HEK293 (cell line): ENCODE results near the gene CEBPB.

Experiments used
- CTCF ChIA-PET: fragments of 350-600 bp; formaldehyde crosslinking; extraction: SDS; loops from one replicate; lab custom pipeline; 2021; ENCODE audit warnings: antibody characterized with exemption; lab: Yijun Ruan, JAX
- POLR2A ChIA-PET: fragments of 300-600 bp; formaldehyde crosslinking; extraction: SDS; loops from one replicate; lab custom pipeline; 2020; ENCODE audit warnings: antibody characterized with exemption, inconsistent platforms; lab: Yijun Ruan, JAX
- H3K27ac ChIP-seq: fragments of 200-500 bp; sonication (Bioruptor generic); 2 replicates; pipeline ENCODE4 v1.5.1; 2014; ENCODE audit warnings: low read depth, low read length, control low read depth, inconsistent platforms; ENCODE audit errors: extremely low read depth
- H3K36me3 ChIP-seq, 2 experiments: fragments of 200-500 bp in 1 of 2; sonication (Bioruptor generic) in 1 of 2; 1 replicate in 1 of 2; 2 replicates in 1 of 2; pipeline ENCODE4 v1.5.1; 2014 to 2017; ENCODE audit warnings: inconsistent platforms in 2 of 2, low read length in 2 of 2; ENCODE audit not compliant: control insufficient read depth in 2 of 2, insufficient read depth in 1 of 2
- H3K4me1 ChIP-seq: fragments of 200-500 bp; sonication (Bioruptor generic); 2 replicates; pipeline ENCODE4 v1.5.1; 2014; ENCODE audit warnings: mild to moderate bottlenecking, low read length, inconsistent platforms; ENCODE audit not compliant: control insufficient read depth, insufficient read depth
- H3K4me3 ChIP-seq: 2 replicates; pipeline ENCODE4 v1.5.1; 2011; ENCODE audit warnings: low read depth, mild to moderate bottlenecking, control low read depth, low read length, moderate library complexity
- H3K9me3 ChIP-seq: fragments of 200-500 bp; sonication (Bioruptor generic); 2 replicates; pipeline ENCODE4 v1.5.1; 2014; ENCODE audit warnings: low read depth, low read length, inconsistent platforms; ENCODE audit not compliant: control insufficient read depth, insufficient read depth
- GLIS2 ChIP-seq: fragments of 450-650 bp; formaldehyde crosslinking; IDR thresholded peaks from 2 replicates; pipeline ENCODE4 v1.5.1; 2016; ENCODE audit warnings: missing biosample characterization, missing genetic modification characterization
- KLF1 ChIP-seq: fragments of 450-650 bp; formaldehyde crosslinking; IDR thresholded peaks from 2 replicates; pipeline ENCODE4 v1.5.1; 2016; ENCODE audit warnings: missing biosample characterization, missing genetic modification characterization
- KLF16 ChIP-seq: fragments of 450-650 bp; formaldehyde crosslinking; IDR thresholded peaks from 2 replicates; pipeline ENCODE4 v1.5.1; 2017; ENCODE audit warnings: missing biosample characterization, missing genetic modification characterization
- KLF7 ChIP-seq: fragments of 450-650 bp; formaldehyde crosslinking; IDR thresholded peaks from 2 replicates; pipeline ENCODE4 v1.5.1; 2016; ENCODE audit warnings: missing biosample characterization, missing genetic modification characterization, borderline replicate concordance
- KLF8 ChIP-seq: fragments of 450-650 bp; formaldehyde crosslinking; IDR thresholded peaks from 2 replicates; pipeline ENCODE4 v1.5.1; 2016; ENCODE audit warnings: missing biosample characterization, missing genetic modification characterization
- ZBTB1 ChIP-seq: fragments of 450-650 bp; formaldehyde crosslinking; IDR thresholded peaks from 2 replicates; pipeline ENCODE4 v1.5.1; 2016; ENCODE audit warnings: missing biosample characterization, missing genetic modification characterization
- ZNF184 ChIP-seq: fragments of 450-650 bp; IDR thresholded peaks from 2 replicates; pipeline ENCODE4 v1.5.1; 2018; ENCODE audit warnings: missing biosample characterization, mild to moderate bottlenecking, missing genetic modification characterization
- ZNF19 ChIP-seq: fragments of 450-650 bp; formaldehyde crosslinking; IDR thresholded peaks from 2 replicates; pipeline ENCODE4; 2016; ENCODE audit warnings: missing biosample characterization, missing genetic modification characterization, low read depth
- ZNF2 ChIP-seq: fragments of 450-650 bp; formaldehyde crosslinking; IDR thresholded peaks from 2 replicates; pipeline ENCODE4 v1.5.1; 2016; ENCODE audit warnings: missing biosample characterization, missing genetic modification characterization
- ZNF248 ChIP-seq: fragments of 450-650 bp; formaldehyde crosslinking; IDR thresholded peaks from 2 replicates; pipeline ENCODE4 v1.5.1; 2017; ENCODE audit warnings: missing biosample characterization, missing genetic modification characterization
- ZNF274 ChIP-seq, 2 experiments: fragments of 200-500 bp in 1 of 2; fragments of 450-650 bp in 1 of 2; sonication (Bioruptor generic) in 1 of 2; formaldehyde crosslinking in 1 of 2; IDR thresholded peaks; 2 replicates each; pipeline versions ENCODE4 v1.5.1 to v1.6.1; 2014 to 2016; ENCODE audit warnings: borderline replicate concordance in 1 of 2, inconsistent platforms in 1 of 2, low read length in 1 of 2, missing biosample characterization in 1 of 2, missing genetic modification characterization in 1 of 2
- ZNF394 ChIP-seq: fragments of 450-650 bp; formaldehyde crosslinking; IDR thresholded peaks from 2 replicates; pipeline ENCODE4 v1.5.1; 2016; ENCODE audit warnings: missing biosample characterization, missing genetic modification characterization, mild to moderate bottlenecking, moderate library complexity, borderline replicate concordance
- ZNF544 ChIP-seq: fragments of 450-650 bp; formaldehyde crosslinking; IDR thresholded peaks from 2 replicates; pipeline ENCODE4 v1.5.0; 2017; ENCODE audit warnings: missing biosample characterization, missing genetic modification characterization
- ZNF560 ChIP-seq: fragments of 450-650 bp; formaldehyde crosslinking; IDR thresholded peaks from 2 replicates; pipeline ENCODE4 v1.5.1; 2017; ENCODE audit warnings: missing biosample characterization, missing genetic modification characterization, borderline replicate concordance
- ZNF610 ChIP-seq: fragments of 450-650 bp; formaldehyde crosslinking; IDR thresholded peaks from 2 replicates; pipeline ENCODE4 v1.5.1; 2016; ENCODE audit warnings: missing biosample characterization, missing genetic modification characterization, borderline replicate concordance
- ZNF654 ChIP-seq: fragments of 450-650 bp; formaldehyde crosslinking; IDR thresholded peaks from 2 replicates; pipeline ENCODE4 v1.5.1; 2016; ENCODE audit warnings: low read depth, missing biosample characterization, missing genetic modification characterization
- ZNF677 ChIP-seq: fragments of 450-650 bp; IDR thresholded peaks from 2 replicates; pipeline ENCODE4 v1.5.0; 2018; ENCODE audit warnings: missing biosample characterization, mild to moderate bottlenecking, missing genetic modification characterization, moderate library complexity
- TF ChIP-seq, protein P1 (sequence below): fragments of 450-650 bp; IDR thresholded peaks from 2 replicates; pipeline ENCODE4 v1.5.1; 2018; ENCODE audit warnings: missing biosample characterization, missing genetic modification characterization
- TF ChIP-seq, protein P2 (sequence below): IDR thresholded peaks from 2 replicates; pipeline ENCODE4 v1.6.1; 2011; ENCODE audit warnings: mild to moderate bottlenecking, low read depth, low read length, borderline replicate concordance
- TF ChIP-seq, protein P3 (sequence below): fragments of 450-650 bp; formaldehyde crosslinking; optimal IDR thresholded peaks from 2 replicates; pipeline ENCODE3; 2016; ENCODE audit warnings: missing biosample characterization, mild to moderate bottlenecking, missing genetic modification characterization
- TF ChIP-seq, protein P4 (sequence below): fragments of 450-650 bp; formaldehyde crosslinking; IDR thresholded peaks from 2 replicates; pipeline ENCODE4; 2016; ENCODE audit warnings: missing biosample characterization, missing genetic modification characterization

CEBPB gene

DNA sequence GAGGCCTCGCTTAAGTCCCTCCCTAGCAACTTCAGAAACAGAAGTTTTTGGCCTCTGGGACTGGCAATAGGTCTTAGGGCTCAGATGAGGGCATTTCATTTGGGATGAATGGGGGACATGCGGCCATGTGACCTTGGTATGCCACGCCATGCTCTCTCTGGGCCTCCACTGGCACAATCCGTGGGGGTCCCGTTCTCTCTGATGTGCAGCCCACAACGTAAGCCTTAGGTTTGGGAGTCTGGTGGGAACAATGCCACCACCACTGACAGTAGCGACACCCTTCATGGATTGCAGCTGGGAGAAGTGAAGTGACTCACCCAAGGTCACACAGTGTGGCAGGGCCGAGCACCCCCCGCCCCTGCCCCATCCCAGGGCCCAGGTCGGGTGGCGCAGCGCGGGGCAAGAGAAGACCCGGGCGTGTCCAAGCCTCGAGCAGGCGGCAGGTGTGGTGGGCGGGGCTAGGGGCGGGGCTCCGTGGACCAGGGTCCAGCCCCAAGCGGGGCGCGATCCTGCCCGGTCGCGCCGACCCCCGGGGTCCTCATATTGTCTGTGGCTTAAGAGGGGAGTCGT lies 864 bp upstream of the CEBPB start:
- ChIA-PET CTCF (interaction anchor here (0.5 to 6.8 kb wide), 6 partner anchors 11 to 386 kb away, joined by 3 to 106 read pairs (median 4); no protein-coding TSS in a partner anchor), POLR2A (interaction anchor here (0.7 to 1.7 kb wide), 2 partner anchors 145 to 535 kb away, joined by 3 to 4 read pairs; no protein-coding TSS in a partner anchor)
- Histone ChIP-seq H3K4me3 (peak overlapping the region; percentile 61), H3K9me3 (no peaks in the 10 kb centered on the region), H3K36me3 (peaks cover 0 to 6% of the 10 kb centered on the region in 2 experiments; a peak in 1 of 3 replicates), H3K27ac (no peak overlapping the region), H3K4me1 (peaks cover 10% of the 10 kb centered on the region)
- TF ChIP-seq, protein P1, sequence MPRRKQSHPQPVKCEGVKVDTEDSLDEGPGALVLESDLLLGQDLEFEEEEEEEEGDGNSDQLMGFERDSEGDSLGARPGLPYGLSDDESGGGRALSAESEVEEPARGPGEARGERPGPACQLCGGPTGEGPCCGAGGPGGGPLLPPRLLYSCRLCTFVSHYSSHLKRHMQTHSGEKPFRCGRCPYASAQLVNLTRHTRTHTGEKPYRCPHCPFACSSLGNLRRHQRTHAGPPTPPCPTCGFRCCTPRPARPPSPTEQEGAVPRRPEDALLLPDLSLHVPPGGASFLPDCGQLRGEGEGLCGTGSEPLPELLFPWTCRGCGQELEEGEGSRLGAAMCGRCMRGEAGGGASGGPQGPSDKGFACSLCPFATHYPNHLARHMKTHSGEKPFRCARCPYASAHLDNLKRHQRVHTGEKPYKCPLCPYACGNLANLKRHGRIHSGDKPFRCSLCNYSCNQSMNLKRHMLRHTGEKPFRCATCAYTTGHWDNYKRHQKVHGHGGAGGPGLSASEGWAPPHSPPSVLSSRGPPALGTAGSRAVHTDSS (tag by site-specific recombination), result no peak
- TF ChIP-seq KLF8 (tag by site-specific recombination) (peak; percentile 80; the same call in 1 of the 2 replicates), ZNF610 (tag by site-specific recombination) (no peak), ZNF274 (IDR thresholded peaks at IDR 0.05; ENCODE audit: low read length) (no peak), ZNF274 (tag by site-specific recombination; IDR thresholded peaks at IDR 0.05; ENCODE audit: borderline replicate concordance) (no peak), ZNF19 (tag by site-specific recombination) (no peak), GLIS2 (tag by site-specific recombination) (peak; percentile 34), KLF7 (tag by site-specific recombination) (no peak), KLF16 (tag by site-specific recombination) (peak; percentile 10; the same call in 1 of the 2 replicates), ZNF184 (tag by site-specific recombination) (no peak), ZNF544 (tag by site-specific recombination) (no peak), KLF1 (0 out of 2 replicates have a peak, but pooled peaks have one; percentile 20), ZBTB1 (no peak), ZNF560 (tag by site-specific recombination) (no peak), ZNF677 (tag by site-specific recombination) (no peak), ZNF394 (no peak), ZNF2 (tag by site-specific recombination) (0 out of 2 replicates have a peak, but pooled peaks have one; percentile 25), ZNF654 (tag by site-specific recombination) (no peak), ZNF248 (tag by site-specific recombination) (no peak)
- TF ChIP-seq, protein P2, sequence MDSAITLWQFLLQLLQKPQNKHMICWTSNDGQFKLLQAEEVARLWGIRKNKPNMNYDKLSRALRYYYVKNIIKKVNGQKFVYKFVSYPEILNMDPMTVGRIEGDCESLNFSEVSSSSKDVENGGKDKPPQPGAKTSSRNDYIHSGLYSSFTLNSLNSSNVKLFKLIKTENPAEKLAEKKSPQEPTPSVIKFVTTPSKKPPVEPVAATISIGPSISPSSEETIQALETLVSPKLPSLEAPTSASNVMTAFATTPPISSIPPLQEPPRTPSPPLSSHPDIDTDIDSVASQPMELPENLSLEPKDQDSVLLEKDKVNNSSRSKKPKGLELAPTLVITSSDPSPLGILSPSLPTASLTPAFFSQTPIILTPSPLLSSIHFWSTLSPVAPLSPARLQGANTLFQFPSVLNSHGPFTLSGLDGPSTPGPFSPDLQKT, result no peak
- TF ChIP-seq, protein P3, sequence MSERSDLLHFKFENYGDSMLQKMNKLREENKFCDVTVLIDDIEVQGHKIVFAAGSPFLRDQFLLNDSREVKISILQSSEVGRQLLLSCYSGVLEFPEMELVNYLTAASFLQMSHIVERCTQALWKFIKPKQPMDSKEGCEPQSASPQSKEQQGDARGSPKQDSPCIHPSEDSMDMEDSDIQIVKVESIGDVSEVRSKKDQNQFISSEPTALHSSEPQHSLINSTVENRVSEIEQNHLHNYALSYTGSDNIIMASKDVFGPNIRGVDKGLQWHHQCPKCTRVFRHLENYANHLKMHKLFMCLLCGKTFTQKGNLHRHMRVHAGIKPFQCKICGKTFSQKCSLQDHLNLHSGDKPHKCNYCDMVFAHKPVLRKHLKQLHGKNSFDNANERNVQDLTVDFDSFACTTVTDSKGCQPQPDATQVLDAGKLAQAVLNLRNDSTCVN, result no peak
- TF ChIP-seq, protein P4, sequence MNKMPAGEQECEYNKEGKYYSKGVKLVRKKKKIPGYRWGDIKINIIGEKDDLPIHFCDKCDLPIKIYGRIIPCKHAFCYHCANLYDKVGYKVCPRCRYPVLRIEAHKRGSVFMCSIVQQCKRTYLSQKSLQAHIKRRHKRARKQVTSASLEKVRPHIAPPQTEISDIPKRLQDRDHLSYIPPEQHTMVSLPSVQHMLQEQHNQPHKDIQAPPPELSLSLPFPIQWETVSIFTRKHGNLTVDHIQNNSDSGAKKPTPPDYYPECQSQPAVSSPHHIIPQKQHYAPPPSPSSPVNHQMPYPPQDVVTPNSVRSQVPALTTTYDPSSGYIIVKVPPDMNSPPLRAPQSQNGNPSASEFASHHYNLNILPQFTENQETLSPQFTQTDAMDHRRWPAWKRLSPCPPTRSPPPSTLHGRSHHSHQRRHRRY (tag by site-specific recombination), result no peak
